Ramos (cell line): ENCODE results near the gene STK32C.

Experiments
- in situ Hi-C: fragments of 300-500 bp; cut with MboI; formaldehyde crosslinking; loops from one replicate; pipeline ENCODE4 v1.14.3; 2022; ENCODE audit warnings: low sequenced_read_pairs; ENCODE audit not compliant: unreplicated experiment

Gene STK32C

GRCh38 chr10:132292287-132293200 is 15.2 kb downstream of the STK32C start:
- in situ Hi-C loops: no loop called here

- in situ Hi-C loops: no loop called here
Measured at GRCh38 chr10:132291826-132292225, 15.9 kb downstream of the STK32C start.

- in situ Hi-C loops: no loop called here
Measured at GRCh38 chr10:132290631-132291030, 17.1 kb downstream of the STK32C start.

- in situ Hi-C loops: no loop called here
Measured at GRCh38 chr10:132289439-132289838, 18.3 kb downstream of the STK32C start.

- in situ Hi-C loops: no loop called here
Measured at GRCh38 chr10:132283604-132284382, 24.0 kb downstream of the STK32C start.

- in situ Hi-C loops: no loop called here
Measured at GRCh38 chr10:132282667-132283603, 24.8 kb downstream of the STK32C start.

GRCh38 chr10:132281915-132282666 is 25.7 kb downstream of the STK32C start:
- in situ Hi-C loops: no loop called here

- in situ Hi-C loops: no loop called here
Measured at GRCh38 chr10:132280646-132281074, 27.1 kb downstream of the STK32C start.

GRCh38 chr10:132279873-132280645 is 27.7 kb downstream of the STK32C start:
- in situ Hi-C loops: no loop called here

- in situ Hi-C loops: no loop called here
Measured at GRCh38 chr10:132277311-132277741, 30.4 kb downstream of the STK32C start.

GRCh38 chr10:132276706-132277105 is 31.0 kb downstream of the STK32C start:
- in situ Hi-C loops: no loop called here

GRCh38 chr10:132276179-132276675 is 31.5 kb downstream of the STK32C start:
- in situ Hi-C loops: no loop called here

- in situ Hi-C loops: no loop called here
Measured at GRCh38 chr10:132275426-132276178, 32.1 kb downstream of the STK32C start.

- in situ Hi-C loops: no loop called here
Measured at GRCh38 chr10:132274986-132275385, 32.8 kb downstream of the STK32C start.

- in situ Hi-C loops: no loop called here
Measured at GRCh38 chr10:132274581-132274980, 33.2 kb downstream of the STK32C start.

GRCh38 chr10:132273966-132274365 is 33.8 kb downstream of the STK32C start:
- in situ Hi-C loops: no loop called here

GRCh38 chr10:132273304-132273944 is 34.3 kb downstream of the STK32C start:
- in situ Hi-C loops: no loop called here
